ENCODE data around the gene WDR5.

Gene WDR5

GRCh38 chr9:134185536-134186011, 49.7 kb downstream of the WDR5 start:
- in situ Hi-C loops (cut with HindIII; ENCODE audit: low sequenced_read_pairs): loop anchor here (5.0 kb wide), 2 partner anchors 77 to 257 kb away; no protein-coding TSS in a partner anchor

- in situ Hi-C loops (cut with HindIII; ENCODE audit: low sequenced_read_pairs): loop anchor here (5.0 kb wide), 2 partner anchors 76 to 256 kb away; no protein-coding TSS in a partner anchor
These were observed 50.7 kb downstream of the WDR5 start for GRCh38 chr9:134186471-134187109.

- in situ Hi-C loops (cut with HindIII; ENCODE audit: low sequenced_read_pairs): loop anchor here (5.0 kb wide), 2 partner anchors 75 to 255 kb away; no protein-coding TSS in a partner anchor
These were observed 51.2 kb downstream of the WDR5 start for GRCh38 chr9:134187110-134187531.

GRCh38 chr9:134187891-134188385, 52.1 kb downstream of the WDR5 start:
- in situ Hi-C loops (cut with HindIII; ENCODE audit: low sequenced_read_pairs): loop anchor here (5.0 kb wide), 2 partner anchors 74 to 254 kb away; no protein-coding TSS in a partner anchor

- in situ Hi-C loops (cut with HindIII; ENCODE audit: low sequenced_read_pairs): loop anchor here (5.0 kb wide), 2 partner anchors 74 to 254 kb away; no protein-coding TSS in a partner anchor
These were observed 52.7 kb downstream of the WDR5 start for GRCh38 chr9:134188386-134189144.

GRCh38 chr9:134189145-134189469, 53.2 kb downstream of the WDR5 start:
- in situ Hi-C loops (cut with HindIII; ENCODE audit: low sequenced_read_pairs): loop anchor here (5.0 kb wide), 2 partner anchors 73 to 253 kb away; no protein-coding TSS in a partner anchor

GRCh38 chr9:134189470-134190231, 53.8 kb downstream of the WDR5 start:
- in situ Hi-C loops (cut with HindIII; ENCODE audit: low sequenced_read_pairs): loop anchor here (5.0 kb wide), 3 partner anchors 43 to 253 kb away; no protein-coding TSS in a partner anchor

GRCh38 chr9:134190232-134191121, 54.6 kb downstream of the WDR5 start:
- in situ Hi-C loops (cut with HindIII; ENCODE audit: low sequenced_read_pairs): loop anchor here (5.0 kb wide), 1 partner anchor 42 kb away; no protein-coding TSS in a partner anchor

GRCh38 chr9:134191455-134192209, 55.8 kb downstream of the WDR5 start:
- in situ Hi-C loops (cut with HindIII; ENCODE audit: low sequenced_read_pairs): loop anchor here (5.0 kb wide), 1 partner anchor 41 kb away; no protein-coding TSS in a partner anchor

- in situ Hi-C loops (cut with HindIII; ENCODE audit: low sequenced_read_pairs): loop anchor here (5.0 kb wide), 1 partner anchor 40 kb away; no protein-coding TSS in a partner anchor
These were observed 56.5 kb downstream of the WDR5 start for GRCh38 chr9:134192311-134192950.

- in situ Hi-C loops (cut with HindIII; ENCODE audit: low sequenced_read_pairs): loop anchor here (5.0 kb wide), 1 partner anchor 39 kb away; no protein-coding TSS in a partner anchor
These were observed 57.3 kb downstream of the WDR5 start for GRCh38 chr9:134192951-134193731.

- in situ Hi-C loops (cut with HindIII; ENCODE audit: low sequenced_read_pairs): loop anchor here (5.0 kb wide), 1 partner anchor 38 kb away; no protein-coding TSS in a partner anchor
These were observed 58.1 kb downstream of the WDR5 start for GRCh38 chr9:134193912-134194535.

- in situ Hi-C loops (cut with HindIII; ENCODE audit: low sequenced_read_pairs): no loop called here
These were observed 59.7 kb downstream of the WDR5 start for GRCh38 chr9:134195558-134195957.

GRCh38 chr9:134196911-134197310, 61.0 kb downstream of the WDR5 start:
- in situ Hi-C loops (cut with HindIII; ENCODE audit: low sequenced_read_pairs): no loop called here

- in situ Hi-C loops (cut with HindIII; ENCODE audit: low sequenced_read_pairs): no loop called here
These were observed 62.9 kb downstream of the WDR5 start for GRCh38 chr9:134198791-134199190.

GRCh38 chr9:134200730-134201129, 64.8 kb downstream of the WDR5 start:
- in situ Hi-C loops (cut with HindIII; ENCODE audit: low sequenced_read_pairs): no loop called here

GRCh38 chr9:134203224-134203623, 67.3 kb downstream of the WDR5 start:
- in situ Hi-C loops (cut with HindIII; ENCODE audit: low sequenced_read_pairs): no loop called here
